HAP-1 (cell line): ENCODE results near the gene CRELD1.

Experiments
- DNase-seq, 2 experiments: peaks; one replicate each; pipeline ENCODE4 v3.0.0-alpha.2; 2016 to 2020; ENCODE audit warnings: low spot score in 2 of 2
- H3K27me3 ChIP-seq: fragments of 250-450 bp; sonication (Bioruptor Pico); 2 replicates; pipeline ENCODE4 v1.5.1; 2020; ENCODE audit warnings: low read depth, mild to moderate bottlenecking, moderate library complexity
- H3K36me3 ChIP-seq: fragments of 250-450 bp; sonication (Bioruptor Pico); replicated peaks from 2 replicates; pipeline ENCODE4 v1.5.1; 2020; ENCODE audit warnings: mild to moderate bottlenecking
- H3K4me1 ChIP-seq: fragments of 250-450 bp; sonication (Bioruptor Pico); 2 replicates; pipeline ENCODE4 v1.5.1; 2020; ENCODE audit warnings: mild to moderate bottlenecking
- H3K4me3 ChIP-seq: fragments of 250-450 bp; sonication (Bioruptor Pico); 2 replicates; pipeline ENCODE4 v1.5.1; 2020; ENCODE audit warnings: mild to moderate bottlenecking, moderate library complexity
- H3K9me3 ChIP-seq: fragments of 250-450 bp; sonication (Bioruptor Pico); 2 replicates; pipeline ENCODE4 v1.5.1; 2020; ENCODE audit warnings: mild to moderate bottlenecking, moderate library complexity
- in situ Hi-C: fragments of 300-500 bp; cut with MboI; formaldehyde crosslinking; loops from 3 replicates; pipeline ENCODE4 v1.14.3; 2020; ENCODE audit warnings: low sequenced_read_pairs, inconsistent platforms, mixed read lengths

CRELD1 gene

DNA sequence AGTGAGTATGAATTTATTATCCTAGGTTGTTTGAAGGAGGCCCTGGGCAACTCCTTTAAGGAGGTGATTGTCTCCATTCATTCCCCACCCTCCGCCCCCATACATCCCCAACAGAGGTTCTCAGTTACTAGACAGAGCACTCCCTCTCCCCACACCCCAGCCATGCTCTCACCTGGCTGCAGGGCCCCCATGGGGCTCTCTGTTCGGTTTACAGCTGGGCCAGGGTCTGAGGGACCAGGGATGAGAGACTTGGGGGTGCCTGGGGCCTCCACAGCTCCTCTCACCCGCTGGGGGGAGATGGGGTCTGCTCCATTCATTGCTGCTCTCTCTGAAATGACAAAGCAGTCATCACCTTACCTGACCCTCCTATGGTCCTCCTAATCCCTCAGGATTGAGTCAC is 15.0 kb downstream of the CRELD1 start:
- no peaks in the 10 kb centered on the region for H3K36me3 ChIP-seq
- no peaks in the 10 kb centered on the region for H3K4me1 ChIP-seq
- H3K4me3 ChIP-seq = no peak overlapping the region
- H3K27me3 ChIP-seq = no peaks in the 10 kb centered on the region
- H3K9me3 ChIP-seq = no peaks in the 10 kb centered on the region
- in situ Hi-C loops = no loop called here
- DNase-seq = no peak

DNA sequence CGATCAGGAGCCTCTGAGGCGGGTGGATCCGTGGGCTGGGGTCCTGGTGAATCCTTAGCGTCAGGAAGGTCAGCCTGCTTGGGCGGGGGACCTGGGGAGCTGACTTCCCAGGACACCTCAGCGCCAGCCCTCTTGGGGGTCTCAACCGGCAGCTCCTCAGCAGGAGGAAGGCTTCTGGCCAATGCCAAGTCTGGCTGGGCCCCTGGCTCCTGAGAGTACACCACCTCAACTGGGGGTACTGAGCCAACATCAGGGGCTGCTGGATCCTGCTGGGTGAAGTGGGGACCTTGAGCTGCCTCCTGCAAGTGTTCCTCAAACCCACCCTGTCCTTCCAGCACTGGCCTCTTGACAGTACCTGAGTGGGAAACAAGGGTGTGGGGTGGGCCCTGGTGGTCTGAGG is 15.5 kb downstream of the CRELD1 start:
- H3K36me3 ChIP-seq = no peaks in the 10 kb centered on the region
- DNase-seq = no peak
- no peaks in the 10 kb centered on the region for H3K9me3 ChIP-seq
- in situ Hi-C loops = no loop called here
- no peaks in the 10 kb centered on the region for H3K4me1 ChIP-seq
- no peaks in the 10 kb centered on the region for H3K27me3 ChIP-seq
- no peak overlapping the region for H3K4me3 ChIP-seq

DNA sequence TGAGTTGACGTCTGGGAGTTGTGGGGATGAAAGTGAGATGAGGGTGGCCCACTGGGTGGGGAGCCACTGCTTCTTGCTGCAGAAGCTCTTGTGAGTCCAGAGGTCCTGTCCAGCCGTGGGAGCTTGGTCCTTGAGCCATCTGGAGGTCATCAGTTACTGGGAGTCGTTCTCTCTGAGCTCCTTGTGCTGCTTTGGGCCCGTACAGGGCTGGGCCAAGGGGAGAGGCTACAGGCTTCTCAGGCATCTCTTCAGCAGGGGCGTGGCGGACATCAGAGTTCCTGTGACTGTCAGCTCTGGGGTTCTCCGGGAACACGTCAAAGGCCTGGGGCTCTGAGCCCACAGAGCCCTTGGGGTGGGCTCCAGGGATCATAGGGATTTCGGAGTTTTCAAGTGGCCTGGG is 16.0 kb downstream of the CRELD1 start:
- no peak for DNase-seq
- Histone ChIP-seq H3K4me3 (no peak overlapping the region), H3K4me1 (peaks cover 1% of the 10 kb centered on the region), H3K27me3 (no peaks in the 10 kb centered on the region), H3K36me3 (no peaks in the 10 kb centered on the region), H3K9me3 (no peaks in the 10 kb centered on the region)
- in situ Hi-C loops = no loop called here

DNA sequence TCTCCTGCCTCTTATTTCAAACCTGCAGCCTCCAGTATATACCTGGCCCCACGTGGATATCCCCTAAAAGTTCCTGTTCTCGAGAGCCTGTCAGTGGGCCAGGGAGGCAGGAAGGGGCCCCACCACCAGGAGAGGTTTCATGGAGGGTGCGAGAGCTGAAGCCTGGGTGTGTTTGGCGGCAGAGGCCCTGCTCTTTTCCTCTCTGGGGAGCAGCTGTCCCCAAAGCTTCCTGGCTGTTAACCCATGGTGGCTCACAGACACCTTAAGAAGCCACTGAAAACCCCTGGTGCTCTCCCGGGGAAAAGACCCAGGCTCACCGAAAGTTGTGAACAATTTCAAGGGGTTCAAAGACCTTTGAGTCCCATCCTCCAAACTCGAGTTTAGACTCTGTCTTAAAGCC is 17.5 kb downstream of the CRELD1 start:
- H3K27me3 ChIP-seq = no peaks in the 10 kb centered on the region
- H3K36me3 ChIP-seq = no peaks in the 10 kb centered on the region
- no peak overlapping the region; the same call in 1 of the 2 replicates for H3K4me3 ChIP-seq
- peaks cover 11% of the 10 kb centered on the region for H3K4me1 ChIP-seq
- in situ Hi-C loops = no loop called here
- DNase-seq = no peak
- H3K9me3 ChIP-seq = no peaks in the 10 kb centered on the region

DNA sequence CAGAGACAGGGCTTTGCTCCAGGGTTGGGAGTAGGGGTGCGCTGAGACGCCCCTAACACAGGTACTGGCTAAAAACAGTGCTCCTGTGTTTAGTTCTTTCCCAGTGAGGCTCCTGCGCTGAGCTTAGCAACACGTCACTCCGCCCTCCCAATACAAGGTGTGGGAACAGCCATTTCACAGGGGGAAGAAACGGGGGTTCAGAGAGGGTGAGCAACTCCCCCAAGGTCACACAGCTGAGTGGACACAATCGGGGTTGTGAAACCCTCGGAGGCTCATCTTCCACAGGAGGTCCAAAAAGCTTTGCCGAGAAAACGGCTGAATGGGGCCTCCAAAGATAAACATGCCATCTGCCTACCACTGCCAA is 17.9 kb downstream of the CRELD1 start:
- Histone ChIP-seq H3K36me3 (no peaks in the 10 kb centered on the region), H3K4me3 (peak overlapping the region; percentile 43), H3K9me3 (no peaks in the 10 kb centered on the region), H3K4me1 (peaks cover 11% of the 10 kb centered on the region), H3K27me3 (no peaks in the 10 kb centered on the region)
- no peak for DNase-seq
- in situ Hi-C loops = no loop called here

DNA sequence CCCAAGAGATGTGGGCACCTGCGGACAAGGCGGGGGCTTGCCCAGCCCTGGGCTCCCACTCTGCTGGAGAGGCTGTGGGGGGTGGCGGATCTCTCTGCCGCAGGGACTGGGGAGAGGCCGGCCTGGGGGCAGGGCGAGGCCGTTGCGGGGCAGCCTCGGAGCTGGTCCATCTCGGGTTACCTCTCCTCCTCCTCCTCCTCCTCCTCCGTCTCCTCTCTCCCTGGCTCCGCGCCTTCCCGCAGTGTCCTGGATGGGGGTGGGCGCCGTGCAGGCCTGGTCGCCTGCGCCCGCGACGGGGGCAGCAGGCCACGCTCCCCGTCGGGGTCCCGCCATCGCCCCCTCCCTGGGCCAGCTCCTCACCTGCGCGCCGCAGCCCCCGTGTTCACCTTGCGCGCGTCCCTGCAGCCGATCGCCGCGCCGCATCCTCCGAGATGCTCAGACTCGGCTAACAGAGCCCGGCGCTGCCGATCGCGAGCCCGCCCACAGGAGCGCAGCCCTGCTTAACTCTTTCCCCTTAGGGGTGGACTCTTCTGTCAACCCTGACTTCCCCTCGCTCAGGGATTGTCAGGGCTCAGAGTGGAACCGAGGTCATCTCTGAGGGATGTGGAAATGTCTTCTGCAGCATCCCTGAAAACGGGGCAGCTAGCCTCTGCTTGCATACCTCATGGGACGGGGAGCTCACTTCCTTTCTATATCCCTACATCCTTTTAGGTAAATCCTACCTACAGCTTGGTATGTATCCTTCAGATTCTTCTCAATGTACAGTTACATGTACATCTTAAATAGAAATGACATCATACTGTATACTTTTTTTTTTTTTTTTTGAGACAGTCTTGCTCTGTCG is 18.6 kb downstream of the CRELD1 start, which contains the start of gene PRRT3:
PRRT3 (minus strand) TSS at position 447 of the 844 bp plus-strand sequence. CDS start 2,293 bp downstream, outside the sequence.
- no peaks in the 10 kb centered on the region for H3K27me3 ChIP-seq
- peak; percentile 46 to 73 for DNase-seq
- in situ Hi-C loops = no loop called here

DNA sequence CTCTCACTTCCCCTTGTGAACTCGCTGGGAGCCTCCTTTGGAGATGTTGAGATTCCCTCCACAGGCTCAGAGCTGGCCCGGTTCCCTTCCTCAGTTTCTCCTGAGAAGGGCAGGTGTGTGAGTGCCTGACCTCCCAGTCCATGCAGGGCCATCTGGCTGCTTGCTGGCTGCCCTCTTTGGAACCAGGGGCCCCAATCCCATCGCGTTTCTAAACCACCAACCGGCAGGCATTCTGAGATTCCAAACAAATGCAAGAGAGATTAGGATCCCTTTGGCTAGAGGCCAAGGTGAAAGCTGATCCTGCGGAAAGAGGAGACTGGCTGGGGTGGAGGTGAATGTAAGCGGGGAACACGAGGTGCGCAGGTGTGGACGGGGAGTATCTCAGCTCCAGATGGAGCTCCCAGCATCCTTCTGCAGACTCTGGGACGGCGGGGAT is 21.5 kb downstream of the CRELD1 start:
- in situ Hi-C loops = no loop called here
- H3K4me1 ChIP-seq = peaks cover 11% of the 10 kb centered on the region
- no peaks in the 10 kb centered on the region for H3K27me3 ChIP-seq
- H3K36me3 ChIP-seq = no peaks in the 10 kb centered on the region
- peak; percentile 52 to 78 for DNase-seq
- no peaks in the 10 kb centered on the region for H3K9me3 ChIP-seq
- H3K4me3 ChIP-seq = no peak overlapping the region

More for the DNA sequence above, 18.6 kb downstream of the CRELD1 start, which contains the start of gene PRRT3:
- Histone ChIP-seq H3K4me1 (peaks cover 11% of the 10 kb centered on the region), H3K36me3 (no peaks in the 10 kb centered on the region), H3K4me3 (peak within 1 kb of the TSS; percentile 43), H3K9me3 (no peaks in the 10 kb centered on the region)

DNA sequence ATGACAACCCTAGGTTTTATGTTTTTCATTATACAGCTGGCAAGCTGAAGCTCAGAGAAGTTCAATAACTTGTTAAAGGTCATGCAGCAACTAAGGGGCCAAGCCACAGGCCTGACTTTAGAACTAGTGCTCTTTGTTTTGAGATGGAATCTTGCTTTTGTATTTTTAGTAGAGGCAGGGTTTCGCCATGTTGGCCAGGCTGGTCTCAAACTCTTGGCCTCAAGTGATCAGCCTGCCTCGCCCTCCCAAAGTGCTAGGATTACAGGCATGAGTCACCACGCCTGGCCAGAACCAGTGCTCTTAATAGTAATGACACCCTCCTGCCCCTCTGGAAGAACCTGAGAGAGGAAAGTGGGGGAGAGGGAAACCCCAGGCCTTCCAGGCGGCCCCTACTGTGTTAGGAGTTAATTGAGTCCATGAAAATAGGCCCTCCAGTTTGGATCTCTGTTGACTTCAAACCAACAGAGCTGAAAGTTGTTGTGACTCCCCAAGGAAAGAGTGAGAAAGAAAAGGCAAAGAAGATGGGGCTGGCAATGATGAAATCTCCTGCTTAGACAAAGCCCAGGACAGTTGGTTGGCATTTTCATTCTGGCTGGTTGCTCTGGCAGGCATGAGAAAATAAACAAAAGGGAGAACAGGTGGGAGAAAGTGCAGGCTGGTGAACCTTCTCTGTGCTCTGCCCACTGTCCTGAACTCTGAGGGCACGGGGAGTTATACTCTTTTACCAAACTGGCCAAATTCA is 22.1 kb downstream of the CRELD1 start:
- in situ Hi-C loops = no loop called here
- no peak for DNase-seq

DNA sequence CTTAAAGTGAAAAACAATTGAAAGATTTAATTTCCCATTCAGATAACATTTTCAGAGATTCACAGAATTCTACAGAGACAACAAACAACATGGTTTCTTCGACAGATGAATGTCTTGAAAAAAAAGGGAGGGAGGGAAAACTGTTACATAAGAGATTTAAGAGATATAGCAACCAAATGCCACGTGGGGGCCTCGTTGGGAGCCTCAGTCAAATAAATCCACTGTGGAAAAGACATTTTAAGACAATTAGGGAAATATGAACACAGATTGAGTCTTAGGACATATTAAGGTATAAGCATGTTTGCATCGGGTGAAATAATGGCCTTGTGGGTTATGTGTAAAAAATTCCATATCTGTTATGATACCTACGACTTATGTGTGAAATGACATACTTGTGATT is 23.6 kb downstream of the CRELD1 start:
- no peaks in the 10 kb centered on the region for H3K9me3 ChIP-seq
- in situ Hi-C loops = no loop called here
- DNase-seq = no peak
- H3K36me3 ChIP-seq = no peaks in the 10 kb centered on the region
- H3K27me3 ChIP-seq = no peaks in the 10 kb centered on the region
- peaks cover 11% of the 10 kb centered on the region for H3K4me1 ChIP-seq
- H3K4me3 ChIP-seq = no peak overlapping the region

More for the DNA sequence above, 22.1 kb downstream of the CRELD1 start:
- Histone ChIP-seq H3K4me3 (no peak overlapping the region), H3K27me3 (no peaks in the 10 kb centered on the region), H3K4me1 (peaks cover 11% of the 10 kb centered on the region), H3K9me3 (no peaks in the 10 kb centered on the region), H3K36me3 (no peaks in the 10 kb centered on the region)

DNA sequence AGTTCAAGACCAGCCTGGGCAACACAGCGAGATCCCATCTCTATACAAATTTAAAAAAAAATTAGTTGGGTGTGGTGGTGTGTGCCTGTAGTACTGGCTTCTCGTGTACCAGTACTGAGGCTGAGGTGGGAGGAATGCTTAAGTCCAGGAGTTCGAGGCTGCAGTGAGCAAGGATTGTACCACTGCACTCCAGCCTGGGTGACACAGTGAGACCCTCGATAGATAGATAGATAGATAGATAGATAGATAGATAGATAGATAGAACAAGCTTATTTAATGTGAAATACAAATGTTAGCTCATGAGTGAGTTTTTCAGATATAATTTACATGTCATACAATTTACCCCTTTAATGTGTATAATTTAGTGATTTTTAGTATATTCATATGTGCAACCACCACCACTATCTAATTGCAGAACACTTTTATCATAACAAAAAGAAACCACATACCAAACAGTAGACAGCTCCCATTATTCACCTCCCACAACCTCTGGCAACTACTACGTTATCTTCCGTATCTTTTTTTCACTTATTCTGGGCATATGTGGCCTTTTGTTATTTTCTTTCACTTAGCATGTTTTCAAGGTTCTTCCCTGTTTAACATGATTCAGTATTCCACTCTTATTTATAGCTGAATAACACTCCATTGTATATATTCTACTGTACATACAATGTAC is 31.7 kb downstream of the CRELD1 start:
- in situ Hi-C loops = no loop called here
- no peaks in the 10 kb centered on the region for H3K27me3 ChIP-seq

DNA sequence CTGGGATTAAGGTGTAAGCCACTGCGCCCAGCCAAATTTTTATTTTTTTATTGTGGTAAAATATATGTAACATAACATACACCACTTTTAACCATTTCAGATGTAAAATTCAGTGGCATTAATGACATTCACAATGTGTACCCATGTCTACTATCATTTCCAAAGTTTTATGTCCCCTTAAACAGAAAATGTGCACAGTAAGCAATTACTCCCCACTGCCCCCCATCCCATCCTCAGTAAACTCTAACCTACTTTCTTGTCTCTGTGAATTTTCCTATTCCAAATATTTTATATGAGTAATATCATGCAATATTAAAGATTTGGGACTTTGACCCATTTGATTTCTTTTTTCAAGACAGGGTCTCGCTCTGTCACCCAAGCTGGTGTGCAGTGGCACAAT is 33.2 kb downstream of the CRELD1 start:
- Histone ChIP-seq H3K9me3 (no peaks in the 10 kb centered on the region), H3K4me1 (no peaks in the 10 kb centered on the region), H3K36me3 (peaks cover 36% of the 10 kb centered on the region), H3K27me3 (no peaks in the 10 kb centered on the region), H3K4me3 (no peak overlapping the region)
- in situ Hi-C loops = no loop called here
- DNase-seq = no peak

More for the DNA sequence above, 31.7 kb downstream of the CRELD1 start:
- Histone ChIP-seq H3K9me3 (no peaks in the 10 kb centered on the region), H3K4me3 (no peak overlapping the region), H3K4me1 (no peaks in the 10 kb centered on the region), H3K36me3 (peaks cover 23% of the 10 kb centered on the region)
- no peak for DNase-seq

DNA sequence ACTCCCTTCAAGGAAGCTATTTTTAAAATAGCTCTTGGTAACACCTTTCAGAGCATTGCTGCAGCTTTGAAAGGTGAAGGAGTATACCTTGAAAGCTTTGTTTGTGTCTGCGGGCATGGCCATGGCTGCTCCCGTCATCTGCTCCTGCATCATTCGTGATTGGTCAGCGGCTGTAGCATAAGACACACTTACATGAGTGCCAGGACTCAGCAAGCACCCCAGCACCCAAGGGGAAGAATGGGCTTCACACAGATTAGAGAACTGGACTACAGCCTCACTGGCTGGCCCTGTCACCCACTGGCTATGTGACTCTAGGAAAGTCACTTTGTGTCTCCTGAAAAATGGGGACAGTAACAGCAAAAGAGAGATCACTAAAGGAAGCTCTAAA is 36.0 kb downstream of the CRELD1 start:
- in situ Hi-C loops = no loop called here
- no peaks in the 10 kb centered on the region for H3K27me3 ChIP-seq
- DNase-seq = no peak
- H3K36me3 ChIP-seq = peaks cover 50% of the 10 kb centered on the region
- H3K4me3 ChIP-seq = no peak overlapping the region
- no peaks in the 10 kb centered on the region for H3K9me3 ChIP-seq
- no peaks in the 10 kb centered on the region for H3K4me1 ChIP-seq

DNA sequence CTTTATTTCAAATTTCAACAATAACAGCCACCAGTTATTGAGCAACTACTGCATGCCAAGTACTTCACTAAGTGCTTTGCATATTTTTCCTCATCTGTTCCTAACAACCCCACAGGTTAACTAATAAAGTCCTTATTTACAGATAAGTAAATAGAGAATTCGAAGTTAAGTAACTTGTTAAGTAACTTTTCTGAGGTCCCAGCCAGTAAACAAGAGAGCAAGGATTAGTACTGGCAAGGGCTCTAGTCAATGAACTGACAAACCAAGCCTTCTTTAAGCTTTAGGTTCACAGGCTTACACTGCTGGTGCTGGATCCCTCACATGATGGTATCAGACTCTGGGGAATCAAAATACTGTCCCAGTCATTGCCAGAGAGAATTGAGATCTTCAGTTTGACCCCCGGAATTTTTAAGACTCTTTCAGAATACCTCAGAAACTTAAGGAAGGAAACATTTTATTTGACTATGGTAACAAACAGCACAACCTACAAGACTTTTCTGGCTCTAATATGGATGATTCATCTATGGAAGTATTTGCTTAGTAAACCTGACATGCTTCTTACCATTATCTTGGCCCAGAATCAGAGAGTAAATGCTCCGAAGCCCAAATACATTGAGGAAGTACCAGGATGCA is 36.5 kb downstream of the CRELD1 start:
- no peak for DNase-seq
- no peak overlapping the region for H3K4me3 ChIP-seq
- H3K9me3 ChIP-seq = no peaks in the 10 kb centered on the region
- no peaks in the 10 kb centered on the region for H3K27me3 ChIP-seq
- in situ Hi-C loops = no loop called here
- no peaks in the 10 kb centered on the region for H3K4me1 ChIP-seq
- peaks cover 50% of the 10 kb centered on the region for H3K36me3 ChIP-seq
